K562 (cell line): ENCODE data around the gene CLCA2. TPM values are rescaled to one million over a fixed set of nuclear protein-coding genes. Genes with fewer than 3 reads are reported as not detected.
A peak's percentile ranks its signal among the peaks of the same experiment; 100 is the strongest.

Experiments
- ATAC-seq: fragments of 200-7000 bp; cut with Tn5 transposase; 3 replicates; pipeline ENCODE4 v1.9.1; 2020; ENCODE audit warnings: moderate library complexity
- BruUV-seq: library from RNA; stranded (reverse); fragments of 400-500 nt; replicated peaks from 2 replicates; lab custom pipeline; 2021; lab: Mats Ljungman, UMichigan
- CTCF ChIA-PET: fragments of 300-600 bp; formaldehyde crosslinking; extraction: SDS; loops from one replicate; lab custom pipeline; 2021; ENCODE audit warnings: low intra/inter-chr PET ratio; lab: Yijun Ruan, JAX
- POLR2A ChIA-PET: fragments of 300-600, 350-650 bp; sonication (Branson Sonifier 250); formaldehyde crosslinking; extraction: SDS; loops from one replicate; lab custom pipeline; 2021; ENCODE audit warnings: antibody characterized with exemption, inconsistent platforms; lab: Yijun Ruan, JAX
- DNase-seq, 4 experiments: peaks; one replicate each; pipeline versions ENCODE4 v3.0.0 to v3.0.0-alpha.2; 2011 to 2018; ENCODE audit warnings: low spot score in 3 of 4, mixed read lengths in 3 of 4; ENCODE audit errors: extremely low read depth in 1 of 4
- FAIRE-seq: peaks from 2 replicates; lab custom pipeline; 2011; peaks lifted over from hg19 to GRCh38; lab: Jason Lieb, UNC
- H2AFZ ChIP-seq: 2 replicates; pipeline ENCODE4 v1.6.0; 2011; ENCODE audit warnings: low read depth, low read length, control low read depth, inconsistent platforms
- H3K27ac ChIP-seq: fragments of 200-600 bp; 3 replicates; pipeline ENCODE4 v1.8.0; 2011; ENCODE audit warnings: low read depth, mild to moderate bottlenecking, control low read depth, inconsistent platforms, low read length, moderate library complexity, mixed read lengths; ENCODE audit errors: extremely low read depth
- H3K27me3 ChIP-seq, 2 experiments: fragments of 300-600 bp in 1 of 2; 2 replicates in 1 of 2; 3 replicates in 1 of 2; pipeline versions ENCODE4 v1.6.0 to v1.8.0; 2011; ENCODE audit warnings: inconsistent platforms in 2 of 2, low read length in 2 of 2, mild to moderate bottlenecking in 1 of 2, mixed read lengths in 1 of 2, moderate library complexity in 1 of 2; ENCODE audit not compliant: control insufficient read depth in 2 of 2, insufficient read depth in 2 of 2
- H3K36me3 ChIP-seq: fragments of 300-600 bp; 3 replicates; pipeline ENCODE4 v1.8.0; 2011; ENCODE audit warnings: mild to moderate bottlenecking, low read length, inconsistent platforms; ENCODE audit not compliant: control insufficient read depth, insufficient read depth
- H3K4me1 ChIP-seq, 2 experiments: fragments of 200-600 bp in 1 of 2; replicated peaks in 1 of 2; 2 replicates in 1 of 2; 3 replicates in 1 of 2; pipeline versions ENCODE4 v1.5.1 to v1.8.0; 2011; ENCODE audit warnings: inconsistent platforms in 2 of 2, low read length in 2 of 2, mild to moderate bottlenecking in 1 of 2, mixed read lengths in 1 of 2, moderate library complexity in 1 of 2; ENCODE audit not compliant: control insufficient read depth in 2 of 2, insufficient read depth in 2 of 2
- H3K4me2 ChIP-seq: 2 replicates; pipeline ENCODE4 v1.6.1; 2011; ENCODE audit warnings: low read length, control low read depth, inconsistent platforms, mixed read lengths; ENCODE audit not compliant: insufficient read depth
- H3K4me3 ChIP-seq: fragments of 200-600 bp; sonication (generic), shearing (Covaris generic); 2 replicates; pipeline ENCODE4 v1.5.1; 2016; ENCODE audit warnings: control low read depth, inconsistent platforms
- H3K79me2 ChIP-seq: fragments of 200-600 bp; 3 replicates; pipeline ENCODE4 v1.8.0; 2011; ENCODE audit warnings: low read length, inconsistent platforms; ENCODE audit not compliant: control insufficient read depth, insufficient read depth
- H3K9ac ChIP-seq, 2 experiments: 2 replicates each; pipeline versions ENCODE4 v1.6.0 to v1.6.1; 2011; ENCODE audit warnings: low read depth in 2 of 2, low read length in 2 of 2, control low read depth in 1 of 2, inconsistent platforms in 1 of 2, mild to moderate bottlenecking in 1 of 2, mixed read lengths in 1 of 2; ENCODE audit not compliant: insufficient read depth in 1 of 2
- H3K9me1 ChIP-seq: one replicate; pipeline ENCODE4 v1.6.0; 2011; ENCODE audit warnings: inconsistent platforms, mild to moderate bottlenecking, low read length, moderate library complexity; ENCODE audit not compliant: control insufficient read depth, insufficient read depth
- H3K9me3 ChIP-seq: replicated peaks from 2 replicates; pipeline ENCODE4 v1.5.1; 2011; ENCODE audit warnings: low read depth, low read length, inconsistent platforms; ENCODE audit not compliant: control insufficient read depth, insufficient read depth
- H4K20me1 ChIP-seq: replicated peaks from 2 replicates; pipeline ENCODE4 v1.6.1; 2011; ENCODE audit warnings: low read length, inconsistent platforms, mixed read lengths; ENCODE audit not compliant: control insufficient read depth, insufficient read depth
- IRF2 ChIP-seq: sonication (generic); formaldehyde crosslinking; IDR thresholded peaks from 2 replicates; pipeline ENCODE4 v1.8.1; 2022; ENCODE audit warnings: mild to moderate bottlenecking, missing genetic modification reagents
- NFE2 ChIP-seq: IDR thresholded peaks from 2 replicates; pipeline ENCODE4 v1.6.1; 2014; ENCODE audit warnings: antibody characterized with exemption, low read depth
- ZNF197 ChIP-seq: fragments of 200-800 bp; sonication (Bioruptor generic); IDR thresholded peaks from 2 replicates; pipeline ENCODE4 v1.6.1; 2016; ENCODE audit warnings: low read depth, missing genetic modification characterization, missing compliant biosample characterization
- ZNF263 ChIP-seq: sonication (generic); formaldehyde crosslinking; IDR thresholded peaks from 2 replicates; pipeline ENCODE4 v1.8.0; 2022; ENCODE audit warnings: mild to moderate bottlenecking, missing genetic modification reagents, borderline replicate concordance
- ZNF316 ChIP-seq: fragments of 450-650 bp; IDR thresholded peaks from 2 replicates; pipeline ENCODE4 v1.6.1; 2016
- ZNF766 ChIP-seq: fragments of 200-800 bp; sonication (Bioruptor generic); conservative IDR thresholded peaks from 2 replicates; pipeline ENCODE4 v1.6.1; 2016; ENCODE audit warnings: missing genetic modification characterization, missing compliant biosample characterization
- WGBS: fragments of 100-300 bp; shearing (Covaris generic); methylation state at CpG from one replicate; pipeline ENCODE4 v1.1.6; 2016; ENCODE audit warnings: low coverage, mixed read lengths; ENCODE audit not compliant: insufficient coverage; ENCODE audit errors: missing lambda C conversion rate; 5-methylcytosine and 5-hydroxymethylcytosine counted together
- in situ Hi-C: fragments of 300-500 bp; cut with MboI; formaldehyde crosslinking; loops from 4 replicates; pipeline ENCODE4 v1.15.0; 2018; ENCODE audit warnings: inconsistent platforms, mixed read lengths
- intact Hi-C: fragments of 100-400 bp; cut with micrococcal nuclease; formaldehyde crosslinking; loops from 2 replicates; pipeline ENCODE4 v1.14.2; 2022
- polyA plus RNA-seq, 8 experiments: library from polyadenylated mRNA; depleted of rRNA in 4 of 8; stranded (reverse) in 5 of 8; unstranded in 3 of 8; fragments of >200 nt; fragmentation: Nextera tagmentation in 2 of 8; fragmentation: Illumina TruSeq in 1 of 8; extraction: Ambion mirVana in 2 of 8; extraction: Trizol in 1 of 8; gene quantifications; 2 replicates each; pipeline versions ENCODE4 v1.2.1 to v1.2.3, GENCODE V29; 2011 to 2014; ENCODE audit warnings: inconsistent platforms in 1 of 8, missing spikeins in 1 of 8
- total RNA-seq, 7 experiments: library from RNA; depleted of rRNA in 6 of 7; stranded (reverse); fragments of >200 nt in 6 of 7; fragmentation: Illumina TruSeq in 2 of 7; extraction: Trizol in 2 of 7; gene quantifications; 2 replicates each; pipeline versions ENCODE4 v1.2.1 to v1.2.3, GENCODE V29; 2011 to 2021; ENCODE audit warnings: low replicate concordance in 1 of 7
- TF ChIP-seq, protein P1 (sequence below): fragments of 450-650 bp; formaldehyde crosslinking; IDR thresholded peaks from 2 replicates; pipeline ENCODE4 v1.4.0; 2022; ENCODE audit warnings: mild to moderate bottlenecking, moderate library complexity
- TF ChIP-seq, protein P2 (sequence below): IDR thresholded peaks from 2 replicates; pipeline ENCODE4 v1.6.1; 2011; ENCODE audit warnings: borderline replicate concordance, low read depth, mild to moderate bottlenecking, moderate library complexity, low read length; ENCODE audit not compliant: insufficient read depth, poor library complexity, severe bottlenecking

The CLCA2 gene
- total and polyA plus RNA-seq, 9 of the 15 experiments (the other 6 are each of a cell fraction or from before 2014, with no cell fraction given), result 0.03 TPM; not detected in 8

- Histone ChIP-seq H3K27me3 (no peaks in the 10 kb centered on the region; a peak in 1 of 5 replicates), H3K9ac (0 out of 4 replicates have a peak overlapping the region, but pooled peaks of 1 of the 2 experiments have one; percentile 3), H3K9me3 (no peaks in the 10 kb centered on the region), H3K4me3 (no peak overlapping the region), H3K4me2 (no peak overlapping the region), H4K20me1 (no peaks in the 10 kb centered on the region), H3K4me1 (no peaks in the 10 kb centered on the region; a peak in 2 of 5 replicates), H3K36me3 (no peaks in the 10 kb centered on the region), H2AFZ (peak overlapping the region; percentile 54), H3K9me1 (no peaks in the 10 kb centered on the region), H3K27ac (no peak overlapping the region), H3K79me2 (no peaks in the 10 kb centered on the region)
- ATAC-seq (peak; percentile 80), DNase-seq (no peak), FAIRE-seq (no peak)
- intact Hi-C loops (loop anchor here (5.0 kb wide), 1 partner anchor 55 kb away; no protein-coding TSS in a partner anchor), in situ Hi-C loops (no loop called here)
- WGBS, result 19% methylated on average over 4 of the region's 4 CpGs
- no TSS peak for BruUV-seq
- CTCF ChIA-PET, result interaction anchor here (0.5 kb wide), 1 partner anchor 32 kb away, joined by 3 read pairs; no protein-coding TSS in a partner anchor
- POLR2A ChIA-PET, result interaction anchor here (0.6 to 1.6 kb wide), 3 partner anchors 10 to 92 kb away, joined by 3 to 5 read pairs (median 4); no protein-coding TSS in a partner anchor
- TF ChIP-seq ZNF316 (peak; percentile 33; the same call in 1 of the 2 replicates), ZNF263 (CRISPR knock-in tag) (peak; percentile 49; the same call in 1 of the 2 replicates), NFE2 (no peak), ZNF766 (no peak)
Observed at GRCh38 chr1:86472152-86472551, 48.2 kb downstream of the CLCA2 start.

- Histone ChIP-seq H3K4me1 (no peaks in the 10 kb centered on the region; a peak in 2 of 5 replicates), H3K9me1 (no peaks in the 10 kb centered on the region), H3K4me2 (no peak overlapping the region), H3K27ac (no peak overlapping the region), H3K36me3 (no peaks in the 10 kb centered on the region), H3K9ac (no peak overlapping the region), H2AFZ (peak overlapping the region; percentile 28; the same call in 1 of the 2 replicates), H3K9me3 (no peaks in the 10 kb centered on the region), H3K79me2 (no peaks in the 10 kb centered on the region), H4K20me1 (no peaks in the 10 kb centered on the region), H3K27me3 (no peaks in the 10 kb centered on the region; a peak in 1 of 5 replicates), H3K4me3 (no peak overlapping the region)
- no peak for ATAC-seq
- BruUV-seq, result no TSS peak
- ChIA-PET CTCF (no interaction called here), POLR2A (interaction anchor here (0.6 to 1.6 kb wide), 2 partner anchors 11 to 93 kb away, joined by 3 to 5 read pairs; no protein-coding TSS in a partner anchor)
- TF ChIP-seq ZNF197 (CRISPR knock-in tag) (no peak), IRF2 (CRISPR knock-in tag) (no peak)
- TF ChIP-seq, protein P1, sequence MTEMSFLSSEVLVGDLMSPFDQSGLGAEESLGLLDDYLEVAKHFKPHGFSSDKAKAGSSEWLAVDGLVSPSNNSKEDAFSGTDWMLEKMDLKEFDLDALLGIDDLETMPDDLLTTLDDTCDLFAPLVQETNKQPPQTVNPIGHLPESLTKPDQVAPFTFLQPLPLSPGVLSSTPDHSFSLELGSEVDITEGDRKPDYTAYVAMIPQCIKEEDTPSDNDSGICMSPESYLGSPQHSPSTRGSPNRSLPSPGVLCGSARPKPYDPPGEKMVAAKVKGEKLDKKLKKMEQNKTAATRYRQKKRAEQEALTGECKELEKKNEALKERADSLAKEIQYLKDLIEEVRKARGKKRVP (CRISPR knock-in tag), result no peak
- TF ChIP-seq, protein P2, sequence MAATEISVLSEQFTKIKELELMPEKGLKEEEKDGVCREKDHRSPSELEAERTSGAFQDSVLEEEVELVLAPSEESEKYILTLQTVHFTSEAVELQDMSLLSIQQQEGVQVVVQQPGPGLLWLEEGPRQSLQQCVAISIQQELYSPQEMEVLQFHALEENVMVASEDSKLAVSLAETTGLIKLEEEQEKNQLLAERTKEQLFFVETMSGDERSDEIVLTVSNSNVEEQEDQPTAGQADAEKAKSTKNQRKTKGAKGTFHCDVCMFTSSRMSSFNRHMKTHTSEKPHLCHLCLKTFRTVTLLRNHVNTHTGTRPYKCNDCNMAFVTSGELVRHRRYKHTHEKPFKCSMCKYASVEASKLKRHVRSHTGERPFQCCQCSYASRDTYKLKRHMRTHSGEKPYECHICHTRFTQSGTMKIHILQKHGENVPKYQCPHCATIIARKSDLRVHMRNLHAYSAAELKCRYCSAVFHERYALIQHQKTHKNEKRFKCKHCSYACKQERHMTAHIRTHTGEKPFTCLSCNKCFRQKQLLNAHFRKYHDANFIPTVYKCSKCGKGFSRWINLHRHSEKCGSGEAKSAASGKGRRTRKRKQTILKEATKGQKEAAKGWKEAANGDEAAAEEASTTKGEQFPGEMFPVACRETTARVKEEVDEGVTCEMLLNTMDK, result no peak
- no peak for FAIRE-seq
- in situ Hi-C loops (no loop called here), intact Hi-C loops (loop anchor here (5.0 kb wide), 1 partner anchor 55 kb away; no protein-coding TSS in a partner anchor)
- WGBS, result 23% methylated on average over 3 of the region's 3 CpGs
- DNase-seq, result no peak
Observed at GRCh38 chr1:86472767-86473166, 48.8 kb downstream of the CLCA2 start.
